Measurements from ENCODE around the gene DNAI7.

- TF ChIP-seq EP300 (conservative IDR thresholded peaks at IDR 0.05; ENCODE audit: poor library complexity, severe bottlenecking) (no peak), CTCF (IDR thresholded peaks at IDR 0.05; ENCODE audit: poor library complexity, severe bottlenecking) (no peak), EZH2 (IDR thresholded peaks at IDR 0.05; ENCODE audit: borderline replicate concordance, insufficient read depth, low read length, poor library complexity, severe bottlenecking) (no peak)
- TF ChIP-seq, protein P1, sequence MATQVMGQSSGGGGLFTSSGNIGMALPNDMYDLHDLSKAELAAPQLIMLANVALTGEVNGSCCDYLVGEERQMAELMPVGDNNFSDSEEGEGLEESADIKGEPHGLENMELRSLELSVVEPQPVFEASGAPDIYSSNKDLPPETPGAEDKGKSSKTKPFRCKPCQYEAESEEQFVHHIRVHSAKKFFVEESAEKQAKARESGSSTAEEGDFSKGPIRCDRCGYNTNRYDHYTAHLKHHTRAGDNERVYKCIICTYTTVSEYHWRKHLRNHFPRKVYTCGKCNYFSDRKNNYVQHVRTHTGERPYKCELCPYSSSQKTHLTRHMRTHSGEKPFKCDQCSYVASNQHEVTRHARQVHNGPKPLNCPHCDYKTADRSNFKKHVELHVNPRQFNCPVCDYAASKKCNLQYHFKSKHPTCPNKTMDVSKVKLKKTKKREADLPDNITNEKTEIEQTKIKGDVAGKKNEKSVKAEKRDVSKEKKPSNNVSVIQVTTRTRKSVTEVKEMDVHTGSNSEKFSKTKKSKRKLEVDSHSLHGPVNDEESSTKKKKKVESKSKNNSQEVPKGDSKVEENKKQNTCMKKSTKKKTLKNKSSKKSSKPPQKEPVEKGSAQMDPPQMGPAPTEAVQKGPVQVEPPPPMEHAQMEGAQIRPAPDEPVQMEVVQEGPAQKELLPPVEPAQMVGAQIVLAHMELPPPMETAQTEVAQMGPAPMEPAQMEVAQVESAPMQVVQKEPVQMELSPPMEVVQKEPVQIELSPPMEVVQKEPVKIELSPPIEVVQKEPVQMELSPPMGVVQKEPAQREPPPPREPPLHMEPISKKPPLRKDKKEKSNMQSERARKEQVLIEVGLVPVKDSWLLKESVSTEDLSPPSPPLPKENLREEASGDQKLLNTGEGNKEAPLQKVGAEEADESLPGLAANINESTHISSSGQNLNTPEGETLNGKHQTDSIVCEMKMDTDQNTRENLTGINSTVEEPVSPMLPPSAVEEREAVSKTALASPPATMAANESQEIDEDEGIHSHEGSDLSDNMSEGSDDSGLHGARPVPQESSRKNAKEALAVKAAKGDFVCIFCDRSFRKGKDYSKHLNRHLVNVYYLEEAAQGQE (IDR thresholded peaks at IDR 0.05; ENCODE audit: borderline replicate concordance), result no peak
Observed at GRCh38 chr12:25194214-25194613, 746 bp downstream of the DNAI7 start.

All from neural cell (in vitro differentiated cells).